Thymus (tissue), 11 donors: ENCODE results near the gene RBCK1. TPM values are rescaled to one million over a fixed set of nuclear protein-coding genes. Genes with fewer than 3 reads are reported as not detected.

Source experiments
- DNase-seq, 9 donors: peaks; one replicate each; pipeline ENCODE4 v3.0.0-alpha.2; 2013; ENCODE audit warnings: low spot score in 9 of 9, low read depth in 6 of 9, missing footprints in 1 of 9
- H3K27ac ChIP-seq, 2 donors: one replicate each; pipeline ENCODE4 v1.5.1; 2013; ENCODE audit warnings: control low read depth in 1 of 2, low read depth in 1 of 2, low read length in 1 of 2, mild to moderate bottlenecking in 1 of 2, moderate library complexity in 1 of 2
- H3K27me3 ChIP-seq, 2 donors: one replicate each; pipeline ENCODE4 v1.5.1; 2013; ENCODE audit warnings: low read length in 1 of 2; ENCODE audit not compliant: control insufficient read depth in 2 of 2, insufficient read depth in 1 of 2
- H3K36me3 ChIP-seq, 2 donors: one replicate each; pipeline ENCODE4 v1.5.1; 2013; ENCODE audit warnings: low read length in 1 of 2, mild to moderate bottlenecking in 1 of 2, moderate library complexity in 1 of 2; ENCODE audit not compliant: control insufficient read depth in 2 of 2, insufficient read depth in 2 of 2
- H3K4me1 ChIP-seq, 2 donors: one replicate each; pipeline ENCODE4 v1.5.1; 2013; ENCODE audit warnings: low read length in 2 of 2; ENCODE audit not compliant: control insufficient read depth in 2 of 2, insufficient read depth in 2 of 2
- H3K4me3 ChIP-seq, 2 donors: one replicate each; pipeline ENCODE4 v1.5.1; 2013; ENCODE audit warnings: low read length in 2 of 2, control low read depth in 1 of 2, mild to moderate bottlenecking in 1 of 2
- H3K9me3 ChIP-seq, 2 donors: one replicate each; pipeline ENCODE4 v1.5.1; 2013; ENCODE audit warnings: low read length in 1 of 2, mild to moderate bottlenecking in 1 of 2; ENCODE audit not compliant: control insufficient read depth in 2 of 2, insufficient read depth in 1 of 2
- whole genome bisulfite sequencing: extraction: QIAGEN DNeasy Blood & Tissue Kit; methylation state at CpG from one replicate; pipeline ENCODE4 v1.1.7; 2013; 5-methylcytosine and 5-hydroxymethylcytosine counted together
- polyA plus RNA-seq: library from polyadenylated mRNA; stranded (reverse); fragments of 200-250 nt; gene quantifications from one replicate; pipeline ENCODE4 v1.2.3, GENCODE V29; 2013
- total RNA-seq: library from RNA; stranded (reverse); fragments of 120-200 nt; gene quantifications from one replicate; pipeline ENCODE4 v1.2.4, GENCODE V29; 2013
- donor health status: healthy.

RBCK1 gene
- total and polyA plus RNA-seq, 2 donors: 53.2 to 140 TPM

- Histone ChIP-seq H3K27me3 (no peaks in the 10 kb centered on the region), H3K4me3 (no peak overlapping the region), H3K27ac (no peak overlapping the region), H3K36me3 (peaks cover 61 to 70% of the 10 kb centered on the region in 2 donors), H3K4me1 (no peaks in the 10 kb centered on the region), H3K9me3 (no peaks in the 10 kb centered on the region)
- WGBS: 98% methylated on average over 21 of the region's 21 CpGs
- no peak for DNase-seq
Measured at GRCh38 chr20:430091-430999, 22.2 kb downstream of the RBCK1 start.

- peak in 4 of 9 donors; percentile 36 to 70 (median 45) for DNase-seq
- Histone ChIP-seq H3K4me1 (no peaks in the 10 kb centered on the region), H3K27me3 (no peaks in the 10 kb centered on the region), H3K4me3 (no peak overlapping the region), H3K9me3 (no peaks in the 10 kb centered on the region), H3K36me3 (peaks cover 69 to 77% of the 10 kb centered on the region in 2 donors), H3K27ac (no peak overlapping the region)
- WGBS: 88% methylated on average over 17 of the region's 17 CpGs
Measured at GRCh38 chr20:431012-431904, 23.2 kb downstream of the RBCK1 start.

DNA sequence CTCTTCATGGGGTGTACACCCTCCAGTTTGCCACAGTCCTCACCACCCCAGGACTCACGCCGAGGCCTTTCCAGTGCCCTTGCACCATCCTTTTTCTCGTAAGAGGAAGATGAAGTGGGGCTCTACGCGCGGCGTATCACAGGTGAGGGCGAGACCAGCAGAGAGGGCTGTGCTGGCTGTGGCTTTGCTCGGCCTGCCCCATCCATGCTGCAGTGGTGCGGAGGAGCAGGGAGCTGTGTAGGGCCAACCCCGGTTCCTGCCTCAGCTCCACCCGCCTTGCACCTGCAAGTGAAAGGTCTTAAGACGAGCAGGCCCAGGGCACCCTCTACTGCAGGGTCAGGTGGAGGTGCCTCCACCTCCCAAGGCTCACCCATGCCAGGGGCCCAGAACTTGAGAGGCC lies 24.1 kb downstream of the RBCK1 start:
- no peak for DNase-seq
- Histone ChIP-seq H3K27ac (no peak overlapping the region), H3K4me3 (no peak overlapping the region), H3K4me1 (peaks cover 0 to 2% of the 10 kb centered on the region in 2 donors), H3K27me3 (no peaks in the 10 kb centered on the region), H3K36me3 (peaks cover 71 to 81% of the 10 kb centered on the region in 2 donors), H3K9me3 (no peaks in the 10 kb centered on the region)
- WGBS: 97% methylated on average over 13 of the region's 13 CpGs

DNA sequence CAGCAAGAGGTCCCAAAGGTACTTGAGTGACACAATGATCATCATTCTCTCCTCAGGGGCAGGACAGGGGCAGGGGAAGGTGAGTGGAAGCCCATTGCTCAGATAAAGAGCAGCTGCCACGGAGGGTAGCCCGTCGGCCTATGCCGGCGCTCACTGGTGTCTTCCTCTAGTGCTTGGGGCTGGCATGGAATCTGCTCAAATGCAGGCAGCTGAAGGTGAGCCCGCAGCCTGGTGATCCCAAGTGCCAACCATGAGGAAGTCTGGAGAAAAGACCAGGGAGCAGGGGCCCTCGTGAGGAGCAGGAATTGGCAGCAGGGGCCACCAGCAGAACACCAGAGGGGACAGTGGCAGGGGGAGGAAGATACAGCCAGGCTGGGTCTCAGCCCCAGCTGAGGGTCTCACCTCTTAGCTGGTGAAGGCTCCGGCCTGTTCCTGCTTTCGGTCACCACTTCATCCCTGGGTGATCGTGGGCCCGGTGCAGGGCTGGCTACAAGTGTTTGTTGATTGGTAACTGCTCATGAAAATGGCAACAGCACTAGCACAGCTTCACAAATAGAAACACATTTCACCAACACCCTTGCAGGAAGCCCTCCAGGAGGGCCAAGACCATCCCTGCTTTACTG lies 24.7 kb downstream of the RBCK1 start:
- Histone ChIP-seq H3K4me3 (no peak overlapping the region), H3K27ac (no peak overlapping the region), H3K27me3 (no peaks in the 10 kb centered on the region), H3K36me3 (peaks cover 72 to 78% of the 10 kb centered on the region in 2 donors), H3K4me1 (peaks cover 5 to 6% of the 10 kb centered on the region in 2 donors), H3K9me3 (no peaks in the 10 kb centered on the region)
- no peak for DNase-seq
- 96% methylated on average over 11 of the region's 11 CpGs for WGBS

GRCh38 chr20:433300-433975 lies 25.3 kb downstream of the RBCK1 start:
- peak in 1 of 9 donors; percentile 10 for DNase-seq
- H3K4me1 ChIP-seq: peaks cover 11 to 12% of the 10 kb centered on the region in 2 donors
- no peaks in the 10 kb centered on the region for H3K9me3 ChIP-seq
- H3K36me3 ChIP-seq: peaks cover 70 to 72% of the 10 kb centered on the region in 2 donors
- H3K27me3 ChIP-seq: no peaks in the 10 kb centered on the region
- H3K4me3 ChIP-seq: no peak overlapping the region
- WGBS: 79% methylated on average over 12 of the region's 12 CpGs
- H3K27ac ChIP-seq: no peak overlapping the region

DNA sequence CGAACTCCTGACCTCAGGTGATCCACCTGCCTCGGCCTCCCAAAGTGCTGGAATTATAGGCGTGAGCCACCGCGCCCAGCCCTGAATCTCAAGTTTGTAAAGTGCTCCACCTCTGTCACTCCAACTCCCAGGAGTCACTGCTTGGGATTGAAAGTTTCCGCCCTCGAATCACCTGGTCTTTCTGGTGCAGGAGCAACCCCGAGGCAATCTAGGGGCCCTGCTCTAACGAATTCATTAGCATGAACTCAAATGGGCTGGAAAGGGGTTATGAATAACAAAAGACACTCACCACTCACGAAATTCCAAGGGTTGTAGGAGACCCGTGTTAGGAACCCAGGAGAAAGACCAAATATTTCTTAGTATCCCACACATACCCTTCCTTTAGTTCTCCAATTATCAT lies 26.1 kb downstream of the RBCK1 start:
- Histone ChIP-seq H3K4me3 (no peak overlapping the region), H3K4me1 (peaks cover 18 to 19% of the 10 kb centered on the region in 2 donors), H3K27ac (no peak overlapping the region), H3K36me3 (peaks cover 67% of the 10 kb centered on the region in 2 donors), H3K9me3 (no peaks in the 10 kb centered on the region), H3K27me3 (no peaks in the 10 kb centered on the region)
- WGBS: 95% methylated on average over 11 of the region's 11 CpGs
- no peak for DNase-seq

GRCh38 chr20:434661-435419 lies 26.7 kb downstream of the RBCK1 start:
- Histone ChIP-seq H3K4me1 (peaks cover 24 to 25% of the 10 kb centered on the region in 2 donors), H3K9me3 (no peaks in the 10 kb centered on the region), H3K27ac (no peak overlapping the region), H3K27me3 (no peaks in the 10 kb centered on the region), H3K4me3 (no peak overlapping the region), H3K36me3 (peaks cover 64 to 67% of the 10 kb centered on the region in 2 donors)
- 98% methylated on average over 16 of the region's 16 CpGs for WGBS
- DNase-seq: no peak

DNA sequence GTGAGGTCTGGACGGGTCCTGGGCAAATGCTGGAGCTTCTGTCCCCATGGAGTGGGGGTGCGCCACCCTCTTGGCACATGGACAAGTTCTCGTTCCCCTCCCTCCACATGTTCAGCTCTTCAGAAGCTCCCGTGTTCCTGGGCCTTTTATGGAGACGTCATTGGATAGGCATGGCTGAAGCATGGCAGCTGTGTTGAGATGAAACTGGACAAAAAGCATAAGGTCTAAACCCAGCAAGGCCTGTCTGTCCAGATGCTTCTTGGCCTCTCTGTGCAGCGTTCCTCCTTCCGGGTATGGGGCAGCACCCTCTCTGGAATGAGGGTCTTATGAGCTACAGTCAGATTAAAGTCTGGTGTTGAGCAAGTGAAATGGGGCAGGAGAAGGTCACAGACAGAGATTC lies 27.5 kb downstream of the RBCK1 start:
- no peak overlapping the region for H3K4me3 ChIP-seq
- no peak overlapping the region for H3K27ac ChIP-seq
- H3K4me1 ChIP-seq: peaks cover 25% of the 10 kb centered on the region in 2 donors
- no peak for DNase-seq
- no peaks in the 10 kb centered on the region for H3K9me3 ChIP-seq
- 95% methylated on average over 7 of the region's 7 CpGs for WGBS
- H3K27me3 ChIP-seq: no peaks in the 10 kb centered on the region
- H3K36me3 ChIP-seq: peaks cover 63 to 67% of the 10 kb centered on the region in 2 donors
